Measurements from ENCODE around the gene TAF11L13.

The TAF11L13 gene

DNA sequence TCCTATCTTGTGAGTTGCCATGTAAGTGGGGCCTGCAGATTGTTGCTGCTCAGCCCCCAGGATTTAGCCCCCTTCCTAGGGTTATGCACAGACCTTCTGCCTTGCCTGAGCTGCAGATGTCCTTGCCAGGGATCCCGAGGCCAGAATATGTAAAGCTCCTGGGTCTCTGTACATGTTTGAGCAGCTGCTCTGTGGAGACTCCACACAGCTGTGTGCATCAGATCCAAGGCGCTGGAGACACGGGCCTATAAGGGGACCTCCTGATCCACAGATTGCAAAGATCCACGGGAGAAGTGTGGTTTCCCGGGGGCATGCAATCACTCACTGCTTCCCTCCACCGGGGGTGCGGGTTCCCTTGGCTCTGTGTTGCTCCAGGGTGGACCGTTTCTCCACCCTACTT lies 31.3 kb downstream of the TAF11L13 start:
- H3K9me2 ChIP-seq (replicated peaks; ENCODE audit: low read depth, low read length), result no peaks in the 10 kb centered on the region
- no peaks in the 10 kb centered on the region for H3K9me3 ChIP-seq (ENCODE audit: insufficient read depth, low read depth, low read length)
- no peak overlapping the region for H3K4me3 ChIP-seq (ENCODE audit: low read length, poor library complexity, severe bottlenecking)
- H3K27me3 ChIP-seq (ENCODE audit: insufficient read depth, low read length, poor library complexity, severe bottlenecking), result no peaks in the 10 kb centered on the region
- no peaks in the 10 kb centered on the region for H3K36me3 ChIP-seq (ENCODE audit: insufficient read depth, low read length)
- no peaks in the 10 kb centered on the region for H3F3A ChIP-seq (ENCODE audit: low read depth)
- H3K4me2 ChIP-seq (ENCODE audit: low read depth, low read length, poor library complexity, severe bottlenecking), result no peak overlapping the region
- TF ChIP-seq EZH2phosphoT487 (IDR thresholded peaks at IDR 0.05; ENCODE audit: borderline replicate concordance), result no peak
- TF ChIP-seq, protein P1, sequence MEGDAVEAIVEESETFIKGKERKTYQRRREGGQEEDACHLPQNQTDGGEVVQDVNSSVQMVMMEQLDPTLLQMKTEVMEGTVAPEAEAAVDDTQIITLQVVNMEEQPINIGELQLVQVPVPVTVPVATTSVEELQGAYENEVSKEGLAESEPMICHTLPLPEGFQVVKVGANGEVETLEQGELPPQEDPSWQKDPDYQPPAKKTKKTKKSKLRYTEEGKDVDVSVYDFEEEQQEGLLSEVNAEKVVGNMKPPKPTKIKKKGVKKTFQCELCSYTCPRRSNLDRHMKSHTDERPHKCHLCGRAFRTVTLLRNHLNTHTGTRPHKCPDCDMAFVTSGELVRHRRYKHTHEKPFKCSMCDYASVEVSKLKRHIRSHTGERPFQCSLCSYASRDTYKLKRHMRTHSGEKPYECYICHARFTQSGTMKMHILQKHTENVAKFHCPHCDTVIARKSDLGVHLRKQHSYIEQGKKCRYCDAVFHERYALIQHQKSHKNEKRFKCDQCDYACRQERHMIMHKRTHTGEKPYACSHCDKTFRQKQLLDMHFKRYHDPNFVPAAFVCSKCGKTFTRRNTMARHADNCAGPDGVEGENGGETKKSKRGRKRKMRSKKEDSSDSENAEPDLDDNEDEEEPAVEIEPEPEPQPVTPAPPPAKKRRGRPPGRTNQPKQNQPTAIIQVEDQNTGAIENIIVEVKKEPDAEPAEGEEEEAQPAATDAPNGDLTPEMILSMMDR (conservative IDR thresholded peaks at IDR 0.05; ENCODE audit: low read length), result no peak
- no peaks in the 10 kb centered on the region for H3K4me1 ChIP-seq (ENCODE audit: insufficient read depth, low read length, poor library complexity, severe bottlenecking)
- no peak overlapping the region for H2AFZ ChIP-seq (ENCODE audit: low read length)
- no peaks in the 10 kb centered on the region for H3K79me2 ChIP-seq (ENCODE audit: insufficient read depth, low read length)
- no peak overlapping the region for H3K9ac ChIP-seq (ENCODE audit: low read depth, low read length, poor library complexity, severe bottlenecking)
- no peaks in the 10 kb centered on the region for H4K20me1 ChIP-seq (ENCODE audit: insufficient read depth, low read length, poor library complexity, severe bottlenecking)

DNA sequence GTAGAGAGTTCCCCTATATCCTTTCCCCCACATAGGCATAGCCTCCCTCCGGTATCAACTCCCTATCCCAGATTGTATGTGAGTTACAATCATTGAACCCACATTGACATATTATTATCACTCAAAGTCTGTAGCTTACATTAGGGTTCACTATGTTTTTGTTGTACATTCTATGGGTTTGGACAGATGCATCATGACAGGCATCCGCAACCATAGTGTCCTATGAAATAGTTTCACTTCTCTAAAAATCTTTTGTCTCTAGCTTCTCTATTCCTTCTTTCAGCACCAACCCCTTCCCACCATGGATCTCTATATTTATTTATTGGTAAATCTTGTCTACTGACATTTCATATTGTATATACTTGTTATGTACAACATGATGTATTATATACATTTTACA lies 33.9 kb downstream of the TAF11L13 start:
- Histone ChIP-seq H3K9ac (ENCODE audit: low read depth, low read length, poor library complexity, severe bottlenecking) (no peak overlapping the region), H3K4me2 (ENCODE audit: low read depth, low read length, poor library complexity, severe bottlenecking) (no peak overlapping the region), H3K27me3 (ENCODE audit: insufficient read depth, low read length, poor library complexity, severe bottlenecking) (no peaks in the 10 kb centered on the region), H3K9me3 (ENCODE audit: insufficient read depth, low read depth, low read length) (no peaks in the 10 kb centered on the region), H3K4me1 (ENCODE audit: insufficient read depth, low read length, poor library complexity, severe bottlenecking) (no peaks in the 10 kb centered on the region), H3F3A (ENCODE audit: low read depth) (no peaks in the 10 kb centered on the region), H3K9me2 (replicated peaks; ENCODE audit: low read depth, low read length) (no peaks in the 10 kb centered on the region), H4K20me1 (ENCODE audit: insufficient read depth, low read length, poor library complexity, severe bottlenecking) (no peaks in the 10 kb centered on the region), H3K79me2 (ENCODE audit: insufficient read depth, low read length) (no peaks in the 10 kb centered on the region), H3K4me3 (ENCODE audit: low read length, poor library complexity, severe bottlenecking) (no peak overlapping the region), H2AFZ (ENCODE audit: low read length) (no peak overlapping the region), H3K36me3 (ENCODE audit: insufficient read depth, low read length) (no peaks in the 10 kb centered on the region)
- TF ChIP-seq, protein P1 (conservative IDR thresholded peaks at IDR 0.05; ENCODE audit: low read length), result no peak
- TF ChIP-seq EZH2phosphoT487 (IDR thresholded peaks at IDR 0.05; ENCODE audit: borderline replicate concordance), result no peak

DNA sequence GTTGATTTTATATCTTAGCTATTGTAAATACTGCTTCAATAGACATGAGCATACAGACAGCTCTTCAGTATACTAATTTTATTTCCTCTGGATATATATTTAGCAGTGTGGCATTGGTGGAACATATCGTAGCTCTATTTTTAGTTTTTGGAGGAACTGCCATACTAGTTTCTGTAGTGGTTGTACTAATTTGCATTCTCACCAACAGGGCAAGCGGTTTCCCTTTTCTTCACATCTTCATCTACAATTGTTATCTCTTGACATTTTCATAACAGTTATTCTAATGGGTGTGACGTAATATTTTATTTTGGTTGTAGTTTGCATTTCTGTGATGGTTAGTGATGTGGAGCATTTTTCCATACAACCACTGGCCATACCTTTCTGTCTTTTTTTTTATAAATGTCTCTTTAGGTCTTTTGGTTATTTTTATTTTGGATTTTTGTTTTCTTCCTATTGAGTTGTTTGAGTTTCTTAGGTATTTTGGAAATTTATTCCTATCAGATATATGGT lies 34.9 kb downstream of the TAF11L13 start:
- no peaks in the 10 kb centered on the region for H3K9me2 ChIP-seq (replicated peaks; ENCODE audit: low read depth, low read length)
- H3F3A ChIP-seq (ENCODE audit: low read depth), result no peaks in the 10 kb centered on the region
- H3K79me2 ChIP-seq (ENCODE audit: insufficient read depth, low read length), result no peaks in the 10 kb centered on the region
- no peaks in the 10 kb centered on the region for H3K36me3 ChIP-seq (ENCODE audit: insufficient read depth, low read length)
- H2AFZ ChIP-seq (ENCODE audit: low read length), result no peak overlapping the region
- no peak overlapping the region for H3K4me3 ChIP-seq (ENCODE audit: low read length, poor library complexity, severe bottlenecking)
- TF ChIP-seq, protein P1 (conservative IDR thresholded peaks at IDR 0.05; ENCODE audit: low read length), result no peak
- TF ChIP-seq EZH2phosphoT487 (IDR thresholded peaks at IDR 0.05; ENCODE audit: borderline replicate concordance), result no peak
- H3K4me2 ChIP-seq (ENCODE audit: low read depth, low read length, poor library complexity, severe bottlenecking), result no peak overlapping the region
- no peaks in the 10 kb centered on the region for H3K9me3 ChIP-seq (ENCODE audit: insufficient read depth, low read depth, low read length)
- no peaks in the 10 kb centered on the region for H4K20me1 ChIP-seq (ENCODE audit: insufficient read depth, low read length, poor library complexity, severe bottlenecking)
- H3K27me3 ChIP-seq (ENCODE audit: insufficient read depth, low read length, poor library complexity, severe bottlenecking), result no peaks in the 10 kb centered on the region
- H3K9ac ChIP-seq (ENCODE audit: low read depth, low read length, poor library complexity, severe bottlenecking), result no peak overlapping the region
- no peaks in the 10 kb centered on the region for H3K4me1 ChIP-seq (ENCODE audit: insufficient read depth, low read length, poor library complexity, severe bottlenecking)
